Skeletal muscle satellite cell (primary cell): Measurements from ENCODE around the gene ARL16.

Source experiments
- H3K27me3 ChIP-seq: 2 replicates; pipeline ENCODE4 v1.7.0; 2013; ENCODE audit warnings: low read length; ENCODE audit not compliant: control insufficient read depth, insufficient read depth
- H3K36me3 ChIP-seq: 2 replicates; pipeline ENCODE4 v1.7.0; 2013; ENCODE audit warnings: mild to moderate bottlenecking, control low read depth, low read length; ENCODE audit not compliant: insufficient read depth
- H3K4me1 ChIP-seq: 2 replicates; pipeline ENCODE4 v1.7.0; 2013; ENCODE audit warnings: low read length; ENCODE audit not compliant: control insufficient read depth, insufficient read depth
- H3K4me2 ChIP-seq: 2 replicates; pipeline ENCODE4 v1.7.0; 2013; ENCODE audit warnings: mild to moderate bottlenecking, low read length
- H3K4me3 ChIP-seq: 2 replicates; pipeline ENCODE4 v1.7.0; 2013; ENCODE audit warnings: low read length
- H3K9ac ChIP-seq: 2 replicates; pipeline ENCODE4 v1.7.0; 2013; ENCODE audit warnings: mild to moderate bottlenecking, low read depth, low read length, moderate library complexity
- H3K9me3 ChIP-seq: replicated peaks from 2 replicates; pipeline ENCODE4 v1.7.0; 2013; ENCODE audit warnings: mild to moderate bottlenecking, control low read depth, low read length

Gene ARL16

DNA sequence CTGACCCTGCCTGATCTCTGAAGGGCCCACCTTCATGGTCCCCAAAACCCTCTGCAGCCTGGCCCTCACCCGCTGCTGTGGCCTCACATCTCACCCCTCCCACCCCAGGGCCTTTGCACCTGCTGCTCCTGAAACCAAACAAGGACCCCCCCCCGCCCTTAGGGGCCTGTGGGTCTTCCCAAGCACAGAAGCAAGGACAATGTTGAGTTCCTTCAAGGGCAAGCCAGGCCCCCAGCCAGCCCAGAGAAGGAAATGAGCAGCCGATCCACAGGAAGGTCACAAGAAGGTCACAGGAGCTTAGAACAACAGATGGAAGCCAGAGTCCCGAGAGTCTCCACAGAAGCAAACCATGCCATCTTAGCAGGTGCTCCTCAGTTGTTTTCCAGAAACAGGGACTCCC is 26.8 kb downstream of the ARL16 start:
- Histone ChIP-seq H3K36me3 (no peaks in the 10 kb centered on the region), H3K4me2 (no peak overlapping the region), H3K9me3 (no peaks in the 10 kb centered on the region), H3K4me3 (no peak overlapping the region), H3K9ac (no peak overlapping the region), H3K27me3 (no peaks in the 10 kb centered on the region), H3K4me1 (peaks cover 2% of the 10 kb centered on the region)

DNA sequence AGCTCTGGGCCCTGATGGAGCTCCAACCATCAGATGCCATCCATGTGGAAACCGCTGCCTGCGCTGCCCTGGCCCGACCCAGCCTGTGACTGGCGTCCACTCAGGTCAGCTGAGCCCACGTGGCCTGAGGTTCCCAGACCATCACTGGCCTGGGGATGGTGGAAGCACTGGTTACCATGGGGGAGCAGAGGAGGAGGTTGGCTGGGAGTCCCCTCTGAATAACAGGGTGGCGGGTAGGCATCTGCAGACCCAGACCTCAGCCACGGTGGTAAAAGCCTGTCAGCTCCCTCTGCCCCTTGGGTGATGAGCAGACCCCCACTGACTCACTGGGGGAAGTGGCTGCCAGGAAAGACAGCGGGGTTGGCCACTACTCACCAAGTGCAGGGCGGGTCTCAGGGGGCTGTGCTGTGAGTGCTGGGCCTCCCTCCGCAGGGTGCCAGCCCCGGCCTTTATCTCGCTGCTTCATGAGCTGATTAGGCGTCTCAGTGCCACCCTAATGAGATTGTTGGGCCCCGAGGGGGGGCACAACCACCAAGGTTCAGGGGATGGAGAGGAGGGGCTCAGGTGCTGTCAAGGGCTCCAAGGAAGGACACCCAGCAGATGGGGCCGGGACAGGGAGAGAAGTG is 27.4 kb downstream of the ARL16 start, which contains the start of gene PDE6G:
TSS of gene PDE6G (minus strand) at position 425 of the 626 bp plus-strand sequence. CDS start 3,237 bp downstream, outside the sequence.
- H3K4me1 ChIP-seq, result peaks cover 8% of the 10 kb centered on the region
- no peaks in the 10 kb centered on the region for H3K9me3 ChIP-seq
- no peaks in the 10 kb centered on the region for H3K27me3 ChIP-seq
- no peak within 1 kb of the TSS for H3K9ac ChIP-seq
- no peak within 1 kb of the TSS for H3K4me3 ChIP-seq
- no peak within 1 kb of the TSS for H3K4me2 ChIP-seq
- no peaks in the 10 kb centered on the region for H3K36me3 ChIP-seq

DNA sequence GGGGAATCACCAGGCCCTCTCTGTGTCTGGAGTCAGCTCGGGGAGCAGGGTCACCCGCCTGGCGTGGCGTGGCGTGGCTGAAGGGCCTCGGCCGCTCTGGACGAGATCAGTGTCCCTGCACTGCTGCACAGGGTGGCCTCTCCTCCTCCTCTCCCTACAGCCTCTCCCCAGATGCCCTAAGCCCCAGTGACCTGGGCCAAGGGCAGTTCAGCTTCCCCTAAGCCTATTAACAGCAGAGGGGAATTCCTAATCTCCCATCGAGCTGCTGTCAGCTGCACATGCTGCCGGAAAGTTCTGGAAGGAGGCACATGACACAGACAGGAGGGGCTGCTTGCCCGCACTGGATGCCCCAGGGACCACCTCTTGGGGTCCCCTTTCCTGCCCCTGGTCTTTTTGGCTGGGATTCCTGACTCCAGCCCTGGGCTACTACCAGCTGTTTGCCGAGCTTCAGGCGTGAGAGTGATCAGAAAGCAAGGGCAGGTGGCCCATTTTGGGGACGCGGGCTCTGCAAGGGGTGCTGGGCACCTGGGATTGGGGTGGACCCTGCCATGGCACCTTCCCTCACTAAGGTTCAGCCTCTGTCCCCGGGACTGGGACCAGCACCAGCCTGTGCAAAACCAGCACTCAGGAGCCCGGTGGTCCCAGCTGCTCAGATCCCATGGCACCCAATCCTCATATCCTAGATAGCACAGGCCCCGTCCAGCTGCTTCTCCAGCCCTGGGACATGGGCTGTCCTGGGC is 28.0 kb downstream of the ARL16 start:
- H3K9ac ChIP-seq, result no peak overlapping the region
- H3K4me3 ChIP-seq, result no peak overlapping the region
- no peaks in the 10 kb centered on the region for H3K27me3 ChIP-seq
- no peaks in the 10 kb centered on the region for H3K36me3 ChIP-seq
- peaks cover 9% of the 10 kb centered on the region for H3K4me1 ChIP-seq
- no peaks in the 10 kb centered on the region for H3K9me3 ChIP-seq
- no peak overlapping the region for H3K4me2 ChIP-seq

DNA sequence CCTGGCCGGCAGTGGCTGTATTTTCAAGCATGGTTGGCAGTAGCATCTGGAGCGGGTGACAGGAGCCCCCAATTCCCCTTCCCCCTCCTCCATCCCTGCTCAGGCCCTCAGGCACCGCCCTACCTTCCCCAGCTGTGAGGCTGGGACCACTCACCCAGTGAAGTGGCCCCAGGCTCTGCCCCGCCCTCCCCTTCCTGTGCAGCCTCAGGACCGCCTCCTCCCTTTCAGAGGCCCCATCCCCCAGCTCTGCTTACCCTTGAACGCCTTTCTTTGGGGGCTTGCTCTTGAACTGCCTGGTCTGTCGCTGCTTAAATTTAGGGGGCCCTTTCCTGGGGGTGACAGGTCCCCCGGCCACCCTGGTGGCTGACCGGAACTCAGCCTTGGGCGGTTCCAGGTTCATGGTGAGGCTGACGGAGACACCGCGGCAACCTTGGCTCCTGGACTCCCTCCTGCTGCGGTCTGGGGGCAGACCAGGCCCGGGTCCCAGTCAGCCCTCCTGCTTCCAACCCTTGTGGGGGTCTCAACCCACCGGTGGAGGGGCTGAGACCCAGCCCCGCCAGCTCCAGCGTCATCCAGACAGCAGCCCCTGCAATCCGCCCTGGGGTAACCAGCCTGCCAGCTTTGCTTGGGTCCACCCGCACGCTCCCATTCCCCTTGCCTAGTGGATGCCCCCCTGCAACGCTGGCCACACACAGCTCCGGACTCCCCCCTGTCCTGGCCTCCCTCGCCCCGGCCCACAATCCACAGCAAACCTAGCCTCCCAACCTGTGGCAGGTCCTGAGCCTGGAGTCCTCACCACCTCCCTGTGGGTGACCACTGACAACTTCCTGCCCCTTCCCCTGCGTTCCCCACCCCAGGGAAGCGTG is 30.5 kb downstream of the ARL16 start:
- Histone ChIP-seq H3K4me2 (no peak overlapping the region), H3K27me3 (peaks cover 9% of the 10 kb centered on the region), H3K4me3 (no peak overlapping the region), H3K9me3 (no peaks in the 10 kb centered on the region), H3K9ac (no peak overlapping the region), H3K36me3 (no peaks in the 10 kb centered on the region), H3K4me1 (peaks cover 9% of the 10 kb centered on the region)

DNA sequence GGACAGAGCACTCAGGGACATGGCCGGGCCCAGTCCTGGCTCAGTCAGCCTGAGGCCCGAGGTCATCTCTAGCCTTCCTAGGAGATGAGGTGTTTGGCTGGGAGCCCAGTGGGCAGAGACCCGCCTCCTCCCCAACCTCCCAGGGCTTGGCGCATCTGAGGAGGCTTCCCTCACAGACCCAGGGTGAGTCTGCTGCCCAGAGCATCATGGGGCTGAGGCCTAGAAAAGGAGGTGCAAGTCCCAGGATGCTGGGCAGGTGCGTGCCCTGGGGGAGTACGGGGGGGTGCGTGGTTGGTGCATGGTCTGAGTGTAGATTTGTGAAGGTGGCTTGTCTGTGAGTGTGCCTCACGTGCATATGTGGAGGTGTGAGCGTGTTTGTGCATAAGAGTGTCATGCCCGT is 31.9 kb downstream of the ARL16 start:
- Histone ChIP-seq H3K36me3 (no peaks in the 10 kb centered on the region), H3K9ac (no peak overlapping the region), H3K4me2 (no peak overlapping the region), H3K4me3 (no peak overlapping the region), H3K4me1 (peaks cover 9% of the 10 kb centered on the region), H3K9me3 (no peaks in the 10 kb centered on the region), H3K27me3 (peaks cover 22% of the 10 kb centered on the region)

DNA sequence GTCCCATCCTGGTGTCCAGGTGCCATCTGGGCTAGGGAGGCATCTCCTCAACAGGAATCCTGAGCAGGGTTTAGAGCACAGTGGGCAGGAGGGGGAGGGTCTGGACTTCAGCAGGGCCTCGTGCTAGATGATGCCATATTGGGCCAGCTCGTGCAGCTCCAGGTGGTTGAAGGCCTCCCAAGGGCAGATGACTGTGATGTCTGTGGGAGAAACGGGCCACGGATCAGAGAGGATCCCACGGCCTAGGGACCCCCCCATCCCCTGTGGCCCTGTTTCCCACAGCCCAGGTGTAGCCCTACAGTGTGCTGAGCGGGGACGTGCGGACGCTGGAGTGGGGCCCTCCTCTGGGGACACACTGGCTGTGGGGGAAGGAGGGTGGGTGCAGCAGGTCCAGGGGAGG is 32.6 kb downstream of the ARL16 start:
- Histone ChIP-seq H3K4me3 (no peak overlapping the region), H3K9ac (no peak overlapping the region), H3K27me3 (peaks cover 23% of the 10 kb centered on the region), H3K9me3 (no peaks in the 10 kb centered on the region), H3K4me2 (no peak overlapping the region), H3K36me3 (no peaks in the 10 kb centered on the region), H3K4me1 (peaks cover 9% of the 10 kb centered on the region)

DNA sequence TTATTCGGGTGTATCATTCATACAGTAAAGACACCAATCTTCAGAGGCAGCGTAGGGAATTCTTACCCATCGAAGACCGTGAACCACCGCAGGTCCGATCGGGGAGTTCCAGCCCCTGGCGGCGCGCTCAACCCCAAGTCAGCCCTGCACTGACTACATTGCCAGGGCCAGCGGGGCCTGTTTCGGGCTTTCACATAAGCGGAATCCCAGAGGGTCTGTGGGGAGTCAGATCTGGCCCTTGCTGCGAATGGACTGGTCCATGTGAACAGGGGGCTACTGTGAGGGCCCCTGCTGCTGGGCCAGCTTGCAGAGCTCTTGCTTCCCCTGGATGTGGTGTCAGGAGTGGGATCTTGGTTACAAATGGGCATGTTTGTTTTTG is 34.9 kb downstream of the ARL16 start:
- Histone ChIP-seq H3K4me1 (peaks cover 9% of the 10 kb centered on the region), H3K4me3 (no peak overlapping the region), H3K9me3 (no peaks in the 10 kb centered on the region), H3K36me3 (no peaks in the 10 kb centered on the region), H3K9ac (no peak overlapping the region), H3K4me2 (no peak overlapping the region), H3K27me3 (peaks cover 23% of the 10 kb centered on the region)

DNA sequence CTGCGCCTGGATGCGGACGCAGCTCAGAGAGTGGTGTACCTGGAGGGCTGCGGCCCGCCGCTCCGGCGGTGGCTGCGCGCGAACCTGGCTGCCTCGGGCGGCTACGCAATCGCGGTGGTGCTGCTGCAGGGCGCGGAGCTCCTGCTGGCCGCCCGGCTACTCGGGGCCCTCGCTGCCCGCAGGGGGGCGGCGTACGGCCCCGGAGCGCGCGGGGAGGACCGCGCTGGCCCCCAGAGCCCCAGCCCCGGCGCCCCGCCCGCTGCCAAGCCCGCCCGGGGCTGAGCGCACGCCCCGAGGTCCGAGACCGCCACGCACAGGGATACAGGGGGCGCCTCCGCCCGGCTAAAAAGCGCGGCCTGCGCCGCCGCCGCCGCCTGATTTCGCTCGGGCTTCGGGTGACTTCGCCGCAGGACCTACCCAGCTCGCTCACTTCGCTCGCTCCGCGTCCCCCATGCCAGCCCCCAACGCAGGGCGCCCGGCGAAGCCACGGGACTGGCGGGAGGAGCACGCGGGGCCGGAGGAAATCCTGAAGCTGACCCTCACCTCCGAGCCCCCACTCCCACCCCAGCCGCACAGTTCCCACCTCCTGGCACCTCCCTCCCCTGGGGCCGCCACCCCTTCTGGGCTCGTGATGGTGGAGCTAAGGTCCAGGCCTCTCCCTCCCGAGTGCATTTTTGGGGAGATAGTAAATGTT is 35.4 kb downstream of the ARL16 start:
- Histone ChIP-seq H3K36me3 (no peaks in the 10 kb centered on the region), H3K4me1 (peaks cover 9% of the 10 kb centered on the region), H3K9me3 (no peaks in the 10 kb centered on the region), H3K4me2 (peak overlapping the region; percentile 29), H3K4me3 (no peak overlapping the region), H3K27me3 (peaks cover 23% of the 10 kb centered on the region), H3K9ac (no peak overlapping the region)

DNA sequence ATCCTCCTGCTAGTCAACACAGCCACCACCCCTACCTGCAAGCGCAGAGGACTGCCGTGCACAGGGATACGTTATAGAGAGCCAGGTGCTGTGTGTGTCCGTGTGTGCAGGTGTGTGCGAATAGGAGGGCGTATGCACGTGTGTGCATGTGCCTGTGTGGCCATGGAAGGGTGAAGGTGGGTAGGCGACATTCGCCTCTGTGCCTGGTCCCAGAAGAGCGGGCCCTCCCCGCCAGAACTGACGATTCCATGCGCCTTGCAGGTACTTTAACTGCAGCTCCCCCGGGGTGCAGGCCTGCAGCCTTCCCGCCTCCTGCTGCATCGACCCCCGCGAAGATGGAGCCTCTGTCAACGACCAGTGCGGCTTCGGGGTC is 36.0 kb downstream of the ARL16 start:
- no peaks in the 10 kb centered on the region for H3K36me3 ChIP-seq
- peaks cover 9% of the 10 kb centered on the region for H3K4me1 ChIP-seq
- H3K4me2 ChIP-seq, result peak overlapping the region; percentile 29
- no peak overlapping the region for H3K4me3 ChIP-seq
- H3K9me3 ChIP-seq, result no peaks in the 10 kb centered on the region
- no peak overlapping the region for H3K9ac ChIP-seq
- H3K27me3 ChIP-seq, result peaks cover 23% of the 10 kb centered on the region

DNA sequence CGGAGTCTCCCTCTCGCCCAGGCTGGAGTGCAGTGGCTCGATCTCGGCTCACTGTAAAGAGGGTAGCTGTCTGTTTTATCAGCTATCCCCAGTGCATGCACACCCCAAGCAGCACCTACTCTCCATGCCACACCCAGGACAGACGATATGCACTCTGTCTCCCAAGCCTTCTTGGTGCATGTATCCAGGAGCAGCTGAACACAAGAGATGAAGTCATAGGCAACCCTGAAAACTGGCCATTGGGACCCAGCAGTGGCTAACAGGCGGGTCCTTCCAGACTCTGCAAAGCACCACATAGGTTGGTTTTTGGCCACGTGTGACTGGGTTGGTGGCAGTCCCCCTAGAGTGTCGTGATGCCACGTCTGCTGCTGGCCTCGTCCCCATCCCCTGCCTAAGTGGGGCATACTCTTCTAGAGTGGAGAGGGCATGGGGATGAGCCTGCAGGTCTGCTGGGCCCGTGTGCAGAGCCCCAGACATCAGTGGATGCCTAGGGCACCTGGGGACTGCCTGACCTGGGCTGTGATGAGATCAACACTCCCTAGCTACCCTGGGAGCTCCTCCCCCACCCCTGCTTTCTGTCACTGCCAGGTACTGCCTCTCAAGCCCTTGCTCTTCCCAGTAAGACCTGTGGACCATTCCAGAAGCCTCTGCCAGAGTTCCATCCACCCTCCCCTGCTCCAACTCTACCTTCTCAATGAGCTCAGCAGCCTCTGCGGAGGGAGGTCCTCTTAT is 36.6 kb downstream of the ARL16 start:
- Histone ChIP-seq H3K4me1 (peaks cover 15% of the 10 kb centered on the region), H3K27me3 (peaks cover 23% of the 10 kb centered on the region), H3K4me2 (no peak overlapping the region), H3K36me3 (no peaks in the 10 kb centered on the region), H3K9ac (no peak overlapping the region), H3K9me3 (no peaks in the 10 kb centered on the region), H3K4me3 (no peak overlapping the region)
